IMR-90 (cell line): Measurements from ENCODE around the gene ZNF273. TPM values are rescaled to one million over a fixed set of nuclear protein-coding genes. Genes with fewer than 3 reads are reported as not detected.

Experiments used
- ATAC-seq: fragments of 200-7000 bp; cut with Tn5 transposase; 2 replicates; pipeline ENCODE4 v1.9.1; 2020; ENCODE audit warnings: low read depth, mild to moderate bottlenecking, moderate library complexity
- BruUV-seq: library from RNA; stranded (reverse); fragments of 400-500 nt; replicated peaks from 2 replicates; lab custom pipeline; 2021; lab: Mats Ljungman, UMichigan
- CTCF ChIA-PET: fragments of 300-600 bp; formaldehyde crosslinking; extraction: SDS; loops from one replicate; lab custom pipeline; 2021; ENCODE audit warnings: antibody characterized with exemption; lab: Yijun Ruan, JAX
- POLR2A ChIA-PET: fragments of 300-600 bp; sonication (Branson Sonifier 250); formaldehyde crosslinking; loops from one replicate; lab custom pipeline; 2022; ENCODE audit warnings: antibody characterized with exemption; ENCODE audit not compliant: unreplicated experiment; lab: Charles Lee
- DNase-seq: peaks from one replicate; pipeline ENCODE4 v3.0.0; 2013
- H2AFZ ChIP-seq: replicated peaks from 2 replicates; pipeline ENCODE3; 2013; ENCODE audit warnings: low read length, mild to moderate bottlenecking; ENCODE audit not compliant: poor library complexity
- H2AK5ac ChIP-seq: 2 replicates; pipeline ENCODE4 v1.6.1; 2013; ENCODE audit warnings: low read depth, low read length, inconsistent platforms
- H2AK9ac ChIP-seq: replicated peaks from 2 replicates; pipeline ENCODE3; 2013; ENCODE audit warnings: mild to moderate bottlenecking, low read depth, low read length, moderate library complexity; ENCODE audit not compliant: poor library complexity
- H2BK120ac ChIP-seq: 2 replicates; pipeline ENCODE4 v1.6.1; 2013; ENCODE audit warnings: low read depth, low read length, inconsistent platforms
- H2BK15ac ChIP-seq: 3 replicates; pipeline ENCODE4 v1.6.1; 2013; ENCODE audit warnings: low read depth, low read length, inconsistent platforms
- H2BK20ac ChIP-seq: 2 replicates; pipeline ENCODE4 v1.6.1; 2013; ENCODE audit warnings: low read depth, mild to moderate bottlenecking, inconsistent platforms, low read length, moderate library complexity
- H2BK5ac ChIP-seq: 2 replicates; pipeline ENCODE4 v1.6.1; 2013; ENCODE audit warnings: mild to moderate bottlenecking, low read depth, low read length, inconsistent platforms; ENCODE audit not compliant: poor library complexity, severe bottlenecking
- H3K14ac ChIP-seq: replicated peaks from 2 replicates; pipeline ENCODE4 v1.6.1; 2013; ENCODE audit warnings: low read depth, low read length, inconsistent platforms
- H3K18ac ChIP-seq: 2 replicates; pipeline ENCODE4 v1.6.1; 2013; ENCODE audit warnings: low read depth, low read length, control low read depth
- H3K23ac ChIP-seq: 2 replicates; pipeline ENCODE4 v1.6.1; 2013; ENCODE audit warnings: low read depth, low read length, inconsistent platforms
- H3K27ac ChIP-seq: 2 replicates; pipeline ENCODE4 v1.5.1; 2013; ENCODE audit warnings: mild to moderate bottlenecking, control low read depth, low read length; ENCODE audit not compliant: insufficient read depth
- H3K27me3 ChIP-seq: 2 replicates; pipeline ENCODE4 v1.6.1; 2013; ENCODE audit warnings: low read length; ENCODE audit not compliant: control insufficient read depth, insufficient read depth
- H3K36me3 ChIP-seq: 2 replicates; pipeline ENCODE4 v1.6.1; 2013; ENCODE audit warnings: low read length, mixed read lengths; ENCODE audit not compliant: control insufficient read depth, insufficient read depth
- H3K4ac ChIP-seq: 2 replicates; pipeline ENCODE4 v1.6.1; 2013; ENCODE audit warnings: low read depth, low read length, inconsistent platforms
- H3K4me1 ChIP-seq: 2 replicates; pipeline ENCODE4 v1.6.1; 2013; ENCODE audit warnings: low read length, mixed read lengths; ENCODE audit not compliant: control insufficient read depth, insufficient read depth
- H3K4me2 ChIP-seq: 2 replicates; pipeline ENCODE4 v1.6.1; 2013; ENCODE audit warnings: low read depth, mild to moderate bottlenecking, control low read depth, low read length, moderate library complexity
- H3K4me3 ChIP-seq: 2 replicates; pipeline ENCODE4 v1.5.1; 2013; ENCODE audit warnings: low read depth, mild to moderate bottlenecking, control low read depth, low read length, moderate library complexity; ENCODE audit not compliant: insufficient read depth
- H3K56ac ChIP-seq: 2 replicates; pipeline ENCODE4 v1.6.1; 2013; ENCODE audit warnings: low read length, inconsistent platforms; ENCODE audit not compliant: insufficient read depth; ENCODE audit errors: extremely low read depth
- H3K79me1 ChIP-seq, 2 experiments: 2 replicates each; pipeline ENCODE4 v1.6.1; 2013; ENCODE audit warnings: low read length in 2 of 2, inconsistent platforms in 1 of 2, low read depth in 1 of 2
- H3K9ac ChIP-seq: 2 replicates; pipeline ENCODE4 v1.6.1; 2013; ENCODE audit warnings: low read depth, low read length, control low read depth
- H3K9me1 ChIP-seq: 2 replicates; pipeline ENCODE4 v1.6.1; 2013; ENCODE audit warnings: low read length, inconsistent platforms; ENCODE audit not compliant: insufficient read depth
- H3K9me3 ChIP-seq: 2 replicates; pipeline ENCODE4 v1.6.1; 2013; ENCODE audit warnings: low read length; ENCODE audit not compliant: control insufficient read depth, insufficient read depth
- H4K20me1 ChIP-seq: 2 replicates; pipeline ENCODE4 v1.6.1; 2013; ENCODE audit warnings: low read length, inconsistent platforms; ENCODE audit not compliant: insufficient read depth
- H4K5ac ChIP-seq: 2 replicates; pipeline ENCODE4 v1.6.1; 2013; ENCODE audit warnings: mild to moderate bottlenecking, low read depth, low read length, control low read depth
- H4K8ac ChIP-seq, 2 experiments: 2 replicates each; pipeline ENCODE4 v1.6.1; 2013; ENCODE audit warnings: low read depth in 2 of 2, low read length in 2 of 2, control low read depth in 1 of 2, inconsistent platforms in 1 of 2
- H4K91ac ChIP-seq: 2 replicates; pipeline ENCODE4 v1.6.1; 2013; ENCODE audit warnings: low read depth, low read length, inconsistent platforms; ENCODE audit not compliant: insufficient read depth
- CEBPB ChIP-seq: IDR thresholded peaks from 2 replicates; pipeline ENCODE4 v1.6.1; 2012; ENCODE audit warnings: low read depth, low read length, improper control_type of control experiment
- MAFK ChIP-seq: IDR thresholded peaks from 2 replicates; pipeline ENCODE4 v1.6.1; 2012; ENCODE audit warnings: low read depth, low read length, improper control_type of control experiment
- MXI1 ChIP-seq: IDR thresholded peaks from 2 replicates; pipeline ENCODE4 v1.6.1; 2012; ENCODE audit warnings: low read depth, mild to moderate bottlenecking, low read length, moderate library complexity, borderline replicate concordance
- POLR2A ChIP-seq: IDR thresholded peaks from 2 replicates; pipeline ENCODE4 v1.6.1; 2012; ENCODE audit warnings: mild to moderate bottlenecking, low read depth, low read length
- SMC3 ChIP-seq: fragments of 150-350 bp; IDR thresholded peaks from 2 replicates; pipeline ENCODE4 v1.6.1; 2016; ENCODE audit warnings: low read depth, mild to moderate bottlenecking, antibody characterized with exemption, low read length, moderate library complexity
- WGBS, 2 experiments: methylation state at CpG; one replicate each; pipeline versions ENCODE4 v1.1.5 to v1.1.7; 2013; ENCODE audit warnings: missing lambda C conversion rate in 2 of 2; ENCODE audit not compliant: insufficient read length in 1 of 2; ENCODE audit errors: extremely low coverage in 2 of 2; 5-methylcytosine and 5-hydroxymethylcytosine counted together
- dilution Hi-C: fragments of 300-500 bp; cut with HindIII; formaldehyde crosslinking; loops from one replicate; pipeline ENCODE4 v1.14.3; 2018; ENCODE audit warnings: low sequenced_read_pairs; ENCODE audit not compliant: unreplicated experiment
- in situ Hi-C: fragments of 300-500 bp; cut with MboI; formaldehyde crosslinking; loops from 3 replicates; pipeline ENCODE4 v1.14.3; 2019; ENCODE audit warnings: low sequenced_read_pairs, inconsistent platforms, mixed read lengths
- intact Hi-C: fragments of 100-400 bp; cut with micrococcal nuclease; formaldehyde crosslinking; loops from 2 replicates; pipeline ENCODE4 v1.10.0; 2022
- polyA plus RNA-seq, 3 experiments: library from polyadenylated mRNA; depleted of rRNA; stranded (reverse); fragments of >200 nt; gene quantifications; 2 replicates each; pipeline ENCODE4 v1.2.3, GENCODE V29; 2012; ENCODE audit warnings: low replicate concordance in 1 of 3
- total RNA-seq: library from RNA; depleted of rRNA; stranded (reverse); fragments of >200 nt; gene quantifications from 2 replicates; pipeline ENCODE4 v1.2.3, GENCODE V29; 2012
- TF ChIP-seq, protein P1 (sequence below): conservative IDR thresholded peaks from 2 replicates; pipeline ENCODE4 v1.5.1; 2012; ENCODE audit warnings: mild to moderate bottlenecking, low read depth, low read length, improper control_type of control experiment

The ZNF273 gene
- total and polyA plus RNA-seq, 2 of the 4 experiments (the other 2 are of a cell fraction): 1.5 to 2.7 TPM

DNA sequence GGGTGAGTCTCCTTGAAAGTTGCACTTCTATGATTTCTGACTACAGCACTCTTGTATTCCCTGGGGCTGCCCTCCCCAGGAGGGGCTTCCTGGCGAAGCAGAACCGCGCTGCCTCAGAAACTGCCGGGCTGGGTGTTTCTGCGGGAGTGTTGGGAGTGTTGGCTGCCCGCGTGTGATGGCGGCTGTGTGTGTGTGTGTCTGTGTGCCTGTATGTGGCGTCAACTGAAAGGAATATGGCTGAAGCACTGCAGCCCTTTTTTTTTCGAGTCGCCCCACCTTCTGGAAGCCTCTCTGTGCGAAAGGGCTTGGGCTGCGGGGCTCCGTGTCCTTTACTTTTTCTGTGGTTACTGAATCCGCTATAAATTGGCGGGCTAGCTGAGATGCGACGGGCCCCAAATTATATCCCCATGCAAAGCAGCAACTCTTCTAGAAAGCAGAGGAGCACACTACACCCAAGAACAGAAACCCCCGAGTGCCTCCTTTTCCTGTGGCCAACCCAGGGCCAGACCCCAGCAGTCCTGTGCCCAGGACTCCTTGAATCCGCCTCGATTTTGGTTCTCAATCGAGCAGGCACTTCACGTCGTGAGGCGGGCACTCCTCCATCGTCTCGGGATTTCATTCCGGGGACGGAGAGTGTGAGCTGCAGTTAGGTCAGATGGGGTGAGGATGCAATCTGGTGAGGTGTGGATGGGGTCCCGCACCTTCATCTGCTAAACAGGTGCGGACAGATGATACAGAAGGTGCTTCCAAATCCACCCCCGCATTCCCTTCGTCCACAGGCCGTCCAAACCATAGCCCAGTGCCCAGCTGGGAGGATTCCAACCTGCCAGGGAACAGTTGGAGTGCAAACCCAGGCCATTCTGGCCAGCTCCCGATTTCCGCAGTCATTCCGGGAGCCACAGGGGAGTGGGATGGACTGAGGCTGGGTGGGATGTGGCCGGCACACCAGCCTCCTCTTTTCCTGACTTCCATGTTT, 22.5 kb upstream of the ZNF273 start (continued):
- no peak for TF ChIP-seq CEBPB
- no peak for TF ChIP-seq MAFK

DNA sequence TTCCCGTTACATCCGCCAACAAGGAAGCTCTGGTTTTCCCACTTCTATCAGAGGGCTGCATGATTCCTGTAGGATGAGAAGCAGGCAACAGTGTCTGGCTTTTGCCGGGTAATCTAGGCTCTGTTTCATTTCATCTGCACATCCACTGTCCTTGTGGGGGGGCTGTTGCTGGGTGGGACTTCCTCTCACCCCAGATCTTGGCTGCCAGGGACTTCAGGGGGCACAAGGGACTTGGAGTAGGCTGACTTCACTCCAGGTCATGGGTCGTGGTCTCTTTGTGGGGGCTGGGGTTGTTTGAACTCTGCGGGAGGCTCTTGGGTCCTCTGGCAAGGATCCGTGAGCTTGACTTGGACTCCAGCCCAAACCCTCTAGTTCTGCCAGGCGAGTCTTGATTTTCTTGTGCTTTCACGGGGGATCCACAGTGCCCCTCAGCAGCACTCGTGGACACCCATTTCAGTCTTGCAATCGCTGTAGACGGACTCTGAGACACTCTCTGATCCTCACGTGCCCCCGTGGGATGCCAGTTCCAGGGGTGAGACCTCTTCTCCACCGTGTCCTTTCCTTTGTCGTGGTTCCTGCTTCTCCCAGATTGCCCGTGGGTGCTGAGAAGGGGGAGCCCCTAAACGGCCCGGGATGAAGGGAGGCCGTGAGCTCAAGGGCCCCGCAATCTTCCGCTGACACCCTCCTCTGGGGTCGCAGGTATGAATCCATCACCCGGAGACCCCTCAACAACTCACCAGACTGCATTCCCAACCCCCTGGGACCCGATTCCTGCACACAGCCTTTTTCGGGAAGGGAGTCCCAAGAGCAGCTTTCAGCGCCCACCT, 21.4 kb upstream of the ZNF273 start:
- Histone ChIP-seq H3K27ac (no peak overlapping the region), H3K27me3 (peaks cover 16% of the 10 kb centered on the region), H2BK15ac (no peak overlapping the region), H4K8ac (no peak overlapping the region), H3K36me3 (no peaks in the 10 kb centered on the region), H2BK5ac (no peak overlapping the region), H3K56ac (no peak overlapping the region), H4K5ac (no peak overlapping the region), H3K9me3 (peaks cover 24% of the 10 kb centered on the region; the same call in 1 of the 2 replicates), H3K79me1 (no peaks in the 10 kb centered on the region), H3K18ac (no peak overlapping the region), H3K9ac (no peak overlapping the region), H4K20me1 (no peaks in the 10 kb centered on the region), H3K4me2 (no peak overlapping the region; the same call in 1 of the 2 replicates), H3K4ac (no peak overlapping the region), H3K23ac (no peak overlapping the region), H4K91ac (no peak overlapping the region), H2BK20ac (no peak overlapping the region), H3K4me3 (no peak overlapping the region), H2BK120ac (no peak overlapping the region), H2AK5ac (no peak overlapping the region), H3K4me1 (no peaks in the 10 kb centered on the region), H3K14ac (no peak overlapping the region), H3K9me1 (no peaks in the 10 kb centered on the region), H2AFZ (no peak overlapping the region), H2AK9ac (no peak overlapping the region)
- ChIA-PET CTCF (no interaction called here), POLR2A (no interaction called here)
- no TSS peak for BruUV-seq
- WGBS, 2 experiments: 70% methylated on average over 7 of the region's 26 CpGs; no CpG with 5 or more reads in 1 of the 2 experiments
- DNase-seq (no peak), ATAC-seq (no peak)
- dilution Hi-C loops: no loop called here
- intact Hi-C loops: no loop called here
- TF ChIP-seq CEBPB (no peak), SMC3 (no peak), POLR2A (no peak), MXI1 (no peak)
- TF ChIP-seq, protein P1, sequence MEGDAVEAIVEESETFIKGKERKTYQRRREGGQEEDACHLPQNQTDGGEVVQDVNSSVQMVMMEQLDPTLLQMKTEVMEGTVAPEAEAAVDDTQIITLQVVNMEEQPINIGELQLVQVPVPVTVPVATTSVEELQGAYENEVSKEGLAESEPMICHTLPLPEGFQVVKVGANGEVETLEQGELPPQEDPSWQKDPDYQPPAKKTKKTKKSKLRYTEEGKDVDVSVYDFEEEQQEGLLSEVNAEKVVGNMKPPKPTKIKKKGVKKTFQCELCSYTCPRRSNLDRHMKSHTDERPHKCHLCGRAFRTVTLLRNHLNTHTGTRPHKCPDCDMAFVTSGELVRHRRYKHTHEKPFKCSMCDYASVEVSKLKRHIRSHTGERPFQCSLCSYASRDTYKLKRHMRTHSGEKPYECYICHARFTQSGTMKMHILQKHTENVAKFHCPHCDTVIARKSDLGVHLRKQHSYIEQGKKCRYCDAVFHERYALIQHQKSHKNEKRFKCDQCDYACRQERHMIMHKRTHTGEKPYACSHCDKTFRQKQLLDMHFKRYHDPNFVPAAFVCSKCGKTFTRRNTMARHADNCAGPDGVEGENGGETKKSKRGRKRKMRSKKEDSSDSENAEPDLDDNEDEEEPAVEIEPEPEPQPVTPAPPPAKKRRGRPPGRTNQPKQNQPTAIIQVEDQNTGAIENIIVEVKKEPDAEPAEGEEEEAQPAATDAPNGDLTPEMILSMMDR: no peak
- in situ Hi-C loops: no loop called here
